ENCODE measurements around the gene TMEM132E. TPM values are rescaled to one million over a fixed set of nuclear protein-coding genes. Genes with fewer than 3 reads are reported as not detected.
"Not testable (repeated sequence)": the region's sequence is repeated elsewhere in the genome, so short reads cannot be mapped to it uniquely, and the experiment has no call there.

The TMEM132E gene
- not detected in 2 replicates for total RNA-seq (2014; rRNA removed; shearing (Covaris generic))

GRCh38 chr17:34579017-34579946 is at the start of gene TMEM132E:
TMEM132E (plus strand) TSS chr17:34579582; CDS start chr17:34581077, 1,495 bp downstream.
- no peak for DNase-seq
- no peak within 1 kb of the TSS for H3K27ac ChIP-seq
- H3K4me1 ChIP-seq = no peaks in the 10 kb centered on the region
- no peak within 1 kb of the TSS for H3K4me3 ChIP-seq
- H3K9me3 ChIP-seq (replicated peaks) = no peaks in the 10 kb centered on the region
- H3K27me3 ChIP-seq = peaks cover 7% of the 10 kb centered on the region; the same call in 1 of the 2 replicates
- no peaks in the 10 kb centered on the region for H3K36me3 ChIP-seq

DNA sequence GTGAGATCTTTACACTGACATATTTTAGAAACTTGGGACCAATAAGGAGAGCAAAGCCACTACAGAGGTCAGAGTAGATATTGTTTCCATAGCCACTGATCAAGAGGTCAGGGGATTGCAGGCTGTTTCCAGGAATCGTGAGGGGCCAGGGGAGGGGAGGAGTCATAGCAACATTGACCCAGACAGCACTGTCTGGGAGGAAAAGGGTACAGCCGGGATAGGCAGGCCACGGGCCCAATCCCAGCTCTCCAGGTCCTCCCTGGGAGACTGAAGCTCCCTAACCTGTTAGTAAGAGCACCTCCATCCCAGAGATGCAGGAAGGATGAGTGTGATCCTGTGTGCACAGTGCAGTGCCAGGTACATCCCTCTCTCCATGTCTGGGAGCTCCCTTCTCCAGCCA is 48.5 kb upstream of the TMEM132E start:
- Histone ChIP-seq H3K27ac (no peak overlapping the region), H3K4me3 (no peak overlapping the region), H3K36me3 (no peaks in the 10 kb centered on the region), H3K9me3 (replicated peaks) (no peaks in the 10 kb centered on the region), H3K27me3 (peaks cover 14% of the 10 kb centered on the region; the same call in 1 of the 2 replicates), H3K4me1 (no peaks in the 10 kb centered on the region)
- no peak for DNase-seq

DNA sequence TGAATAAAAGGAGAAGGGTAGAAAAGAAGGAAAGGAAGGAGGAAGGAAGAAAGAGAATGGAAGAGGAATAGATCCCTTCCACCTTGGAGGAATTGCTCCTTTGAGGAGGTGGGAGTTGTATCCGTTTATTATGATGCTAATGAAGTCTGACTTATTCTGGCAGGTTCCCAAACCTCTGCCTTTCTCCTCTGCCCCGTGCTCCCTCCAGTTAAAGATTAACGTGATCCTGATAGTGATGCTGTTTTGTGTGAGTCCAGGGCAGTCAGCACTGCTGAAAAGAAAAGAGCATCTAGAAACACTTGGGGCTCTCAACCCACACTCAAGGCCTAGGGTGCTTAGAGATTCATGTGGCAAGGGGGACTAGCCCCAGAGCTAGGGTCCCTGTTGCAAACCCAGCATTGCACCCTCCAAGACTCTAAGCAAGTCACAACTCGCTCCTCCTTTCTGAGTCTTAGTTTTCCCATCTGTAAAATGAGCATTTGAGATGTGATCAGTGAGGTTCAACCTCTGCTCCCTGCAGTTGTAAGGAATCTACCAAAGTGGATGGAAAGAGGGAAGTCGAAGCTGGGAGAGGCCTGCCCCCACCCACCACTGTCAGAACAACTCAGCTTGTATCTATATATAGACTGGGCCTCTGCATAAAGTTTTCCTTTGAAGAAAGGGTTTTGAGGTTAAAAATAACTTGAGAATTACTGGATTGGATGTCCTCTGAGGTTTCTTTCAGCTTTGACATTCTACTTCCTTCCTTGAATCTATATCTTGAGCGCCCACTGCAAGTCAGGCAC is 46.9 kb upstream of the TMEM132E start:
- H3K9me3 ChIP-seq (replicated peaks) = no peaks in the 10 kb centered on the region
- peaks cover 11% of the 10 kb centered on the region; the same call in 1 of the 2 replicates for H3K27me3 ChIP-seq
- no peaks in the 10 kb centered on the region for H3K36me3 ChIP-seq
- H3K4me1 ChIP-seq = no peaks in the 10 kb centered on the region
- H3K27ac ChIP-seq = no peak overlapping the region
- DNase-seq = no peak
- H3K4me3 ChIP-seq = no peak overlapping the region

GRCh38 chr17:34533806-34534527 is 45.4 kb upstream of the TMEM132E start:
- Histone ChIP-seq H3K9me3 (replicated peaks) (no peaks in the 10 kb centered on the region), H3K4me3 (no peak overlapping the region), H3K27me3 (peaks cover 9% of the 10 kb centered on the region; the same call in 1 of the 2 replicates), H3K27ac (no peak overlapping the region), H3K36me3 (no peaks in the 10 kb centered on the region), H3K4me1 (no peaks in the 10 kb centered on the region)
- DNase-seq = no peak

- Histone ChIP-seq H3K9me3 (replicated peaks) (no peaks in the 10 kb centered on the region), H3K4me1 (no peaks in the 10 kb centered on the region), H3K4me3 (no peak overlapping the region), H3K27ac (no peak overlapping the region), H3K36me3 (no peaks in the 10 kb centered on the region), H3K27me3 (peaks cover 6% of the 10 kb centered on the region)
- DNase-seq = no peak
Observed at GRCh38 chr17:34537445-34537844, 41.9 kb upstream of the TMEM132E start.

GRCh38 chr17:34538582-34538981 is 40.8 kb upstream of the TMEM132E start:
- H3K4me3 ChIP-seq; H3K27ac ChIP-seq; H3K9me3 ChIP-seq (replicated peaks); H3K36me3 ChIP-seq; H3K4me1 ChIP-seq; DNase-seq: not testable (repeated sequence)
- peaks cover 10% of the 10 kb centered on the region for H3K27me3 ChIP-seq

DNA sequence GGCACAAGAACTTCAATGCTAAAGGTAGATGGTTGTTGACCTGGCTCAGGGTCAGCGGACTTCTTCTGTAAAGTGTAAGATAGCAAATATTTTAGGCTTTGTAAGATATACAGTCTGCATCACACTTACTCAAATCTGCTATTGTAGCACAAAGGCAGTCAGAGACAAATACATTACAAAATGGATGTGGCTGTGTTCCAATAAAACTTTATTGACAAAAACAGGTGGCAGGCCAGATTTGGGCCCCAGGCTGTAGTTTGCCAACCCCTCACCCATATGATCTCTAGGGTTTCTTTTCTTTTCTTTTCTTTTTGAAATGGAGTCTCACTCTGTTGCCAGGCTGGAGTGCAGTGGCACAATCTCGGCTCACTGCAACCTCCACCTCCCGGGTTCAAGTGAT is 39.5 kb upstream of the TMEM132E start:
- Histone ChIP-seq H3K27me3 (peaks cover 10% of the 10 kb centered on the region), H3K4me1 (no peaks in the 10 kb centered on the region), H3K4me3 (no peak overlapping the region), H3K27ac (no peak overlapping the region), H3K9me3 (replicated peaks) (no peaks in the 10 kb centered on the region), H3K36me3 (no peaks in the 10 kb centered on the region)
- peak in 1 of 2 experiments; percentile 12 for DNase-seq

DNA sequence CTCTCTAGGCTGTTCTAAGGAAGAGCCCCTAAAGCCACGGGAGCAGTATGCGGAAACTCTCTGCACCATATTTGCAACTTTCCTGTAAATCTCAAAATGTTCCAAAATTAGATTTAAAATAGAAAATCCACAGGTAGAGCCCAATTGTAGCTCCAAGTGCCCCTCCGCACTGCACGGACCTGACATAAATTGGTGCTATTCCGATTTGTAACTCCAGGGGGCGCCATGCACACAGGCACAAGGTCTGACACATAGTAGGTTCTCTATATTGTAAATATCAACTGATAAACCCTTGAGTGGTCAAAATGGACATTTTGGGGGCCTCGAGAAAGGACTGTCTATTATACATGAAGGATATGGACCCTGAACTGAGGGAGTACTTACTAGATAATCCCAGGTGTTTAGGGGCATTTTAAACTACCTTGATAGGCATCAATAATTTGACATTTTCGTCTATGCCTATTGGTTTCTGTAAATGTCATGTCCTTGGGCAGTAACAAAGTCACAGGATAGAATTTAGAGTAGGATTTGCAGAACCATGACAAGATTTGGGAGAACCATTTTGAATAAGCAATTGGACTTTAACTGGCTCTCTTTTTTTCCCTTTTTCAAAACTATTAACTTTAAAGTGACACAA is 36.6 kb upstream of the TMEM132E start:
- Histone ChIP-seq H3K4me3 (no peak overlapping the region), H3K27ac (no peak overlapping the region), H3K27me3 (peaks cover 16% of the 10 kb centered on the region), H3K36me3 (no peaks in the 10 kb centered on the region), H3K4me1 (no peaks in the 10 kb centered on the region), H3K9me3 (replicated peaks) (no peaks in the 10 kb centered on the region)
- DNase-seq = peak; percentile 18 to 59

GRCh38 chr17:34547453-34548063 is 31.8 kb upstream of the TMEM132E start:
- Histone ChIP-seq H3K27ac (no peak overlapping the region), H3K4me3 (no peak overlapping the region), H3K27me3 (peaks cover 12% of the 10 kb centered on the region), H3K9me3 (replicated peaks) (no peaks in the 10 kb centered on the region), H3K4me1 (no peaks in the 10 kb centered on the region), H3K36me3 (no peaks in the 10 kb centered on the region)
- no peak for DNase-seq

- Histone ChIP-seq H3K4me1 (no peaks in the 10 kb centered on the region), H3K27me3 (peaks cover 9% of the 10 kb centered on the region; the same call in 1 of the 2 replicates), H3K27ac (no peak overlapping the region), H3K36me3 (no peaks in the 10 kb centered on the region), H3K4me3 (no peak overlapping the region), H3K9me3 (replicated peaks) (no peaks in the 10 kb centered on the region)
- DNase-seq = no peak
Observed at GRCh38 chr17:34549966-34550365, 29.4 kb upstream of the TMEM132E start.

DNA sequence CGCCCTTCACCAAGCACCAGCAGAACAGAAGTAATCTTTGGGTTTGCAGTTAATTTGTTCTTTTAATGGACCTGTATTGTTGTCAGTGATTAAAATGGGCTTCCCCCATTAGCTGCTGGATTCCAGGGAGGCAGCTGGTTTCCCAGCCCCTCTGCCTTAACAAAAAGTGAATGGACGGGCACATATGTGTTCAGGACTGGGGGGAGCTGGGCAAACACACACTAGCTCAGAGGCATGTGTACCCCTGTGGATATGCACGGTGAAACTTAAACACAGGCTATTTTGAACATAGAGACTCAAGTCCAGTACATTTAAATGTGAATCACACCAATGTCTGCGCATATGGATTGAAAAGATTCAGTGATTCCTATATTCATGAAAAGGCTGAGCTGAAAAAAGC is 25.5 kb upstream of the TMEM132E start:
- H3K27me3 ChIP-seq = 0 out of 2 replicates have a peak, but pooled peaks cover 3% of the 10 kb centered on the region
- H3K4me3 ChIP-seq = no peak overlapping the region
- no peaks in the 10 kb centered on the region for H3K4me1 ChIP-seq
- no peak overlapping the region for H3K27ac ChIP-seq
- no peaks in the 10 kb centered on the region for H3K9me3 ChIP-seq (replicated peaks)
- H3K36me3 ChIP-seq = no peaks in the 10 kb centered on the region
- DNase-seq = no peak

GRCh38 chr17:34556384-34556783 is 23.0 kb upstream of the TMEM132E start:
- H3K4me1 ChIP-seq = no peaks in the 10 kb centered on the region
- H3K4me3 ChIP-seq = no peak overlapping the region
- no peaks in the 10 kb centered on the region for H3K9me3 ChIP-seq (replicated peaks)
- peak; percentile 17 to 56 for DNase-seq
- H3K36me3 ChIP-seq = no peaks in the 10 kb centered on the region
- no peak overlapping the region for H3K27ac ChIP-seq
- peaks cover 8% of the 10 kb centered on the region; the same call in 1 of the 2 replicates for H3K27me3 ChIP-seq

GRCh38 chr17:34556931-34557330 is 22.5 kb upstream of the TMEM132E start:
- DNase-seq = no peak
- H3K27me3 ChIP-seq = peaks cover 13% of the 10 kb centered on the region; the same call in 1 of the 2 replicates
- H3K4me3 ChIP-seq = no peak overlapping the region
- no peak overlapping the region for H3K27ac ChIP-seq
- no peaks in the 10 kb centered on the region for H3K9me3 ChIP-seq (replicated peaks)
- H3K4me1 ChIP-seq = no peaks in the 10 kb centered on the region
- no peaks in the 10 kb centered on the region for H3K36me3 ChIP-seq

DNA sequence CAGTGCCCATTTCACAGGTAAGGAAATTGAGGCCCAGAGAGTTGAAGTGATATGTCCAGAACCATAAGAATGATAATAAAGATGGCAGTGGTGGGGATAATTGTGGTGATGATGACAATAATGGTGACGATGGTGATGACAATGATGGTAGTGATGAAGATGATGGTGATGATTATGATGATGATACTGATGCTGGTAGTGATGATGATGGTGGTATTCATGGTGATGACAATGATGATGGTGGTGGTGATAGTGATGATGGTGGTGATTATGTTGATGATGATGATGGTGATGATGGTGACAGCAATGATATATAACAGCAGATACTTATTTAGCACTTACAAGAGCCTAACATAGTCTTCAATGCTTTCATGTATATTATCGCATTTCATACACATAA is 18.1 kb upstream of the TMEM132E start:
- H3K4me1 ChIP-seq = no peaks in the 10 kb centered on the region
- no peak for DNase-seq
- H3K36me3 ChIP-seq = no peaks in the 10 kb centered on the region

More for the DNA sequence above, 18.1 kb upstream of the TMEM132E start:
- Histone ChIP-seq H3K27me3 (peaks cover 17% of the 10 kb centered on the region), H3K9me3 (replicated peaks) (no peaks in the 10 kb centered on the region), H3K27ac (no peak overlapping the region), H3K4me3 (no peak overlapping the region)
